Measurements from ENCODE around the gene FRMD4A. TPM values are rescaled to one million over a fixed set of nuclear protein-coding genes. Genes with fewer than 3 reads are reported as not detected.

FRMD4A gene
- total RNA-seq, 2 experiments from 2014 or later = 0.17 TPM; not detected in 1

- Histone ChIP-seq H3K9me3 (ENCODE audit: low read length) (no peaks in the 10 kb centered on the region), H3K36me3 (ENCODE audit: insufficient read depth, low read length) (no peaks in the 10 kb centered on the region), H3K4me2 (ENCODE audit: low read length) (no peak overlapping the region), H3K4me3 (ENCODE audit: low read depth, low read length, poor library complexity, severe bottlenecking) (no peak overlapping the region), H3K4me1 (ENCODE audit: insufficient read depth, low read length, poor library complexity, severe bottlenecking) (no peaks in the 10 kb centered on the region), H3K9me2 (ENCODE audit: insufficient read depth, low read length) (no peaks in the 10 kb centered on the region), H4K20me1 (ENCODE audit: insufficient read depth, low read length) (no peaks in the 10 kb centered on the region), H2AFZ (ENCODE audit: low read length) (no peak overlapping the region), H3K79me2 (ENCODE audit: insufficient read depth, low read depth, low read length) (no peaks in the 10 kb centered on the region), H3K27ac (ENCODE audit: low read depth, low read length, poor library complexity, severe bottlenecking) (no peak overlapping the region)
- no peak for DNase-seq (ENCODE audit: low spot score)
- TF ChIP-seq CTCF (conservative IDR thresholded peaks at IDR 0.05; ENCODE audit: low read length) (no peak), EZH2phosphoT487 (IDR thresholded peaks at IDR 0.05; ENCODE audit: borderline replicate concordance, low read depth, low read length) (no peak)
- POLR2A ChIA-PET = interaction anchor here (0.5 kb wide), 1 partner anchor 40 kb away, joined by 5 read pairs; no protein-coding TSS in a partner anchor
- CTCF ChIA-PET (ENCODE audit: unreplicated experiment) = no interaction called here
- intact Hi-C loops (cut with micrococcal nuclease; ENCODE audit: unreplicated experiment) = no loop called here
- no TSS peak for BruUV-seq (replicated peaks)
Observed at GRCh38 chr10:13743101-13743693, 587.5 kb downstream of the FRMD4A start.

- intact Hi-C loops (cut with micrococcal nuclease; ENCODE audit: unreplicated experiment) = no loop called here
- DNase-seq (ENCODE audit: low spot score) = no peak
- Histone ChIP-seq H2AFZ (ENCODE audit: low read length) (no peak overlapping the region), H3K9me2 (ENCODE audit: insufficient read depth, low read length) (no peaks in the 10 kb centered on the region), H3K79me2 (ENCODE audit: insufficient read depth, low read depth, low read length) (no peaks in the 10 kb centered on the region), H3K9me3 (ENCODE audit: low read length) (no peaks in the 10 kb centered on the region), H3K4me3 (ENCODE audit: low read depth, low read length, poor library complexity, severe bottlenecking) (no peak overlapping the region), H3K4me2 (ENCODE audit: low read length) (no peak overlapping the region), H3K36me3 (ENCODE audit: insufficient read depth, low read length) (no peaks in the 10 kb centered on the region), H3K4me1 (ENCODE audit: insufficient read depth, low read length, poor library complexity, severe bottlenecking) (no peaks in the 10 kb centered on the region), H4K20me1 (ENCODE audit: insufficient read depth, low read length) (no peaks in the 10 kb centered on the region), H3K27ac (ENCODE audit: low read depth, low read length, poor library complexity, severe bottlenecking) (no peak overlapping the region)
- TF ChIP-seq EZH2phosphoT487 (IDR thresholded peaks at IDR 0.05; ENCODE audit: borderline replicate concordance, low read depth, low read length) = no peak
- no peak for TF ChIP-seq CTCF (conservative IDR thresholded peaks at IDR 0.05; ENCODE audit: low read length)
- ChIA-PET CTCF (ENCODE audit: unreplicated experiment) (no interaction called here), POLR2A (no interaction called here)
- BruUV-seq (replicated peaks) = no TSS peak
Observed at GRCh38 chr10:13741438-13741837, 589.3 kb downstream of the FRMD4A start.

GRCh38 chr10:13740461-13740860 lies 590.3 kb downstream of the FRMD4A start:
- Histone ChIP-seq H3K4me1 (ENCODE audit: insufficient read depth, low read length, poor library complexity, severe bottlenecking) (no peaks in the 10 kb centered on the region), H3K9me3 (ENCODE audit: low read length) (no peaks in the 10 kb centered on the region), H4K20me1 (ENCODE audit: insufficient read depth, low read length) (no peaks in the 10 kb centered on the region), H3K27ac (ENCODE audit: low read depth, low read length, poor library complexity, severe bottlenecking) (no peak overlapping the region), H3K4me3 (ENCODE audit: low read depth, low read length, poor library complexity, severe bottlenecking) (no peak overlapping the region), H3K36me3 (ENCODE audit: insufficient read depth, low read length) (no peaks in the 10 kb centered on the region), H2AFZ (ENCODE audit: low read length) (no peak overlapping the region), H3K79me2 (ENCODE audit: insufficient read depth, low read depth, low read length) (no peaks in the 10 kb centered on the region), H3K4me2 (ENCODE audit: low read length) (no peak overlapping the region), H3K9me2 (ENCODE audit: insufficient read depth, low read length) (no peaks in the 10 kb centered on the region)
- POLR2A ChIA-PET = no interaction called here
- CTCF ChIA-PET (ENCODE audit: unreplicated experiment) = no interaction called here
- BruUV-seq (replicated peaks) = no TSS peak
- DNase-seq (ENCODE audit: low spot score) = no peak
- intact Hi-C loops (cut with micrococcal nuclease; ENCODE audit: unreplicated experiment) = no loop called here
- TF ChIP-seq CTCF (conservative IDR thresholded peaks at IDR 0.05; ENCODE audit: low read length) (no peak), EZH2phosphoT487 (IDR thresholded peaks at IDR 0.05; ENCODE audit: borderline replicate concordance, low read depth, low read length) (no peak)
